GM19467 (cell line): ENCODE results near the gene ZIC4.

ENCODE experiments used
- ATAC-seq: cut with Tn5 transposase; IDR thresholded peaks from one replicate; pipeline ENCODE4 v1.9.1; 2021; ENCODE audit warnings: mild to moderate bottlenecking, moderate library complexity; ENCODE audit not compliant: unreplicated experiment

ZIC4 gene

GRCh38 chr3:147356145-147356908, 50.0 kb downstream of the ZIC4 start:
- no peak for ATAC-seq

- no peak for ATAC-seq
Measured at GRCh38 chr3:147355753-147356090, 50.6 kb downstream of the ZIC4 start.

- no peak for ATAC-seq
Measured at GRCh38 chr3:147355084-147355752, 51.1 kb downstream of the ZIC4 start.

- no peak for ATAC-seq
Measured at GRCh38 chr3:147354623-147355022, 51.7 kb downstream of the ZIC4 start.

GRCh38 chr3:147351301-147351700, 55.0 kb downstream of the ZIC4 start:
- ATAC-seq: no peak

GRCh38 chr3:147348976-147349375, 57.4 kb downstream of the ZIC4 start:
- no peak for ATAC-seq

GRCh38 chr3:147343926-147344325, 62.4 kb downstream of the ZIC4 start:
- ATAC-seq: no peak

GRCh38 chr3:147341727-147342126, 64.6 kb downstream of the ZIC4 start:
- no peak for ATAC-seq

- no peak for ATAC-seq
Measured at GRCh38 chr3:147336543-147337278, 69.6 kb downstream of the ZIC4 start.
